ENCODE results near the gene ZNF417. TPM values are rescaled to one million over a fixed set of nuclear protein-coding genes. Genes with fewer than 3 reads are reported as not detected.
A peak's percentile ranks its signal among the peaks of the same experiment; 100 is the strongest.
"Not testable (repeated sequence)": the region's sequence is repeated elsewhere in the genome, so short reads cannot be mapped to it uniquely, and the experiment has no call there.

The ZNF417 gene
- total and polyA plus RNA-seq, 5 experiments from 2014 or later = 1.6 to 50.1 (median 6.0) TPM

- Mint-ChIP-seq H3K27ac (no peak overlapping the region), H3K4me1 (peaks cover 17 to 41% (median 27%) of the 10 kb centered on the region in 4 donors), H3K36me3 (peaks cover 47 to 72% (median 55%) of the 10 kb centered on the region in 3 donors), H3K4me3 (peak overlapping the region in 6 of 10 donors; percentile 10 to 48 (median 38)), H3K9me3 (peaks cover 0 to 82% (median 36%) of the 10 kb centered on the region in 9 donors), H3K27me3 (no peaks in the 10 kb centered on the region)
- no peak for ATAC-seq
- no peak for DNase-seq
- POLR2A ChIA-PET = interaction anchor here (1.7 kb wide), 1 partner anchor 18 kb away, joined by 5 read pairs; no protein-coding TSS in a partner anchor
Measured at GRCh38 chr19:57886046-57886445, 30.3 kb downstream of the ZNF417 start.

- H3K4me3 Mint-ChIP-seq, H3K4me1 Mint-ChIP-seq, DNase-seq, ATAC-seq, H3K27me3 Mint-ChIP-seq: not testable (repeated sequence)
- Mint-ChIP-seq H3K36me3 (peaks cover 39 to 85% (median 56%) of the 10 kb centered on the region in 3 donors), H3K27ac (peak overlapping the region in 1 of 10 donors; percentile 15), H3K9me3 (peaks cover 0 to 93% (median 36%) of the 10 kb centered on the region in 9 donors)
- POLR2A ChIA-PET = interaction anchor here (0.6 to 0.9 kb wide), 2 partner anchors 128 to 179 kb away, joined by 3 read pairs; no protein-coding TSS in a partner anchor
Measured at GRCh38 chr19:57873883-57874799, 42.3 kb downstream of the ZNF417 start.

GRCh38 chr19:57872450-57872849 is 43.9 kb downstream of the ZNF417 start:
- POLR2A ChIA-PET = no interaction called here
- H3K9me3 Mint-ChIP-seq = peaks cover 0 to 94% (median 36%) of the 10 kb centered on the region in 9 donors
- no peaks in the 10 kb centered on the region for H3K27me3 Mint-ChIP-seq
- no peak overlapping the region for H3K4me3 Mint-ChIP-seq
- DNase-seq = no peak
- no peak overlapping the region for H3K27ac Mint-ChIP-seq
- H3K4me1 Mint-ChIP-seq = peaks cover 0 to 3% (median 2%) of the 10 kb centered on the region in 4 donors
- H3K36me3 Mint-ChIP-seq = peaks cover 39 to 80% (median 53%) of the 10 kb centered on the region in 3 donors
- ATAC-seq = no peak

- H3K36me3 Mint-ChIP-seq = peaks cover 35 to 78% (median 50%) of the 10 kb centered on the region in 3 donors
- ATAC-seq = no peak
- H3K4me3 Mint-ChIP-seq = no peak overlapping the region
- peaks cover 0 to 2% (median 0%) of the 10 kb centered on the region in 4 donors for H3K4me1 Mint-ChIP-seq
- H3K27ac Mint-ChIP-seq = no peak overlapping the region
- POLR2A ChIA-PET = interaction anchor here (0.7 kb wide), 1 partner anchor 15 kb away, joined by 3 read pairs; no protein-coding TSS in a partner anchor
- DNase-seq = no peak
- no peaks in the 10 kb centered on the region for H3K27me3 Mint-ChIP-seq
- H3K9me3 Mint-ChIP-seq = peaks cover 0 to 94% (median 29%) of the 10 kb centered on the region in 9 donors
Measured at GRCh38 chr19:57870225-57870624, 46.2 kb downstream of the ZNF417 start.

- POLR2A ChIA-PET = interaction anchor here (0.5 to 1.9 kb wide), 4 partner anchors 8 to 505 kb away, joined by 3 to 8 read pairs (median 3); no protein-coding TSS in a partner anchor
- H3K27me3 Mint-ChIP-seq, H3K4me1 Mint-ChIP-seq, DNase-seq, ATAC-seq, H3K4me3 Mint-ChIP-seq: not testable (repeated sequence)
- peak overlapping the region in 1 of 10 donors; percentile 9 for H3K27ac Mint-ChIP-seq
- peaks cover 40 to 80% (median 50%) of the 10 kb centered on the region in 3 donors for H3K36me3 Mint-ChIP-seq
- peaks cover 0 to 96% (median 34%) of the 10 kb centered on the region in 9 donors for H3K9me3 Mint-ChIP-seq
Measured at GRCh38 chr19:57869655-57870054, 46.7 kb downstream of the ZNF417 start.

- Mint-ChIP-seq H3K9me3 (peaks cover 0 to 96% (median 25%) of the 10 kb centered on the region in 9 donors), H3K4me1 (peaks cover 0 to 2% (median 0%) of the 10 kb centered on the region in 4 donors), H3K4me3 (no peak overlapping the region), H3K27me3 (no peaks in the 10 kb centered on the region), H3K36me3 (peaks cover 36 to 81% (median 50%) of the 10 kb centered on the region in 3 donors), H3K27ac (peak overlapping the region in 1 of 10 donors; percentile 24)
- POLR2A ChIA-PET = interaction anchor here (0.6 to 2.1 kb wide), 4 partner anchors 10 to 69 kb away, joined by 4 to 8 read pairs (median 4); no protein-coding TSS in a partner anchor
- DNase-seq (no peak), ATAC-seq (peak in 1 of 2 donors; percentile 19)
Measured at GRCh38 chr19:57867868-57868492, 48.4 kb downstream of the ZNF417 start.

Other genes starting within 250 kb of the ZNF417 start
- gene ZSCAN4, start 247.7 kb downstream of the ZNF417 start, total RNA-seq = not detected
- gene ZSCAN4, start 247.7 kb downstream of the ZNF417 start, polyA plus RNA-seq = not detected
- gene ZNF551, start 234.6 kb downstream of the ZNF417 start, total RNA-seq = 10 to 100 TPM; 24.7 to 28.1 TPM
- 10 to 100 TPM in 2 of 3 donors, 1 to 10 TPM in 1; 8.1 to 10.5 (median 10.3) TPM for gene ZNF551, start 234.6 kb downstream of the ZNF417 start, polyA plus RNA-seq
- gene ZNF154, start 207.4 kb downstream of the ZNF417 start, total RNA-seq = 10 to 100 TPM; 60.5 to 60.6 TPM
- 1 to 10 TPM; 1.1 to 2.4 (median 1.2) TPM for gene ZNF154, start 207.4 kb downstream of the ZNF417 start, polyA plus RNA-seq
- 10 to 100 TPM; 46.0 to 46.8 TPM for gene ZNF671, start 189.0 kb downstream of the ZNF417 start, total RNA-seq
- 10 to 100 TPM; 17.2 to 28.0 (median 24.7) TPM for gene ZNF671, start 189.0 kb downstream of the ZNF417 start, polyA plus RNA-seq
- 10 to 100 TPM; 42.9 to 52.0 TPM for gene ZNF776, start 169.8 kb downstream of the ZNF417 start, total RNA-seq
- 10 to 100 TPM in 1 of 3 donors, 1 to 10 TPM in 2; 8.2 to 11.9 (median 8.4) TPM for gene ZNF776, start 169.8 kb downstream of the ZNF417 start, polyA plus RNA-seq
- gene ZNF586, start 146.9 kb downstream of the ZNF417 start, total RNA-seq = 10 to 100 TPM; 46.6 to 46.9 TPM
- gene ZNF586, start 146.9 kb downstream of the ZNF417 start, polyA plus RNA-seq = 10 to 100 TPM; 17.7 to 21.5 (median 20.3) TPM
- gene ZNF552, start 101.7 kb downstream of the ZNF417 start, total RNA-seq = 10 to 100 TPM; 17.3 to 21.8 TPM
- gene ZNF552, start 101.7 kb downstream of the ZNF417 start, polyA plus RNA-seq = 10 to 100 TPM in 1 of 3 donors, 1 to 10 TPM in 2; 6.4 to 12.4 (median 7.4) TPM
- gene ZNF587B, start 86.3 kb downstream of the ZNF417 start, total RNA-seq = 10 to 100 TPM; 29.1 to 29.9 TPM
- gene ZNF587B, start 86.3 kb downstream of the ZNF417 start, polyA plus RNA-seq = 1 to 10 TPM in 1 of 3 donors, under 1 TPM in 2; 0.27 to 1.3 (median 0.76) TPM
- gene ZNF587, start 66.7 kb downstream of the ZNF417 start, total RNA-seq = 10 to 100 TPM; 61.9 to 69.2 TPM
- 1 to 10 TPM; 1.3 to 7.4 (median 4.7) TPM for gene ZNF587, start 66.7 kb downstream of the ZNF417 start, polyA plus RNA-seq
- 10 to 100 TPM; 84.6 to 85.1 TPM for gene ZNF814, start 27.6 kb downstream of the ZNF417 start, total RNA-seq
- gene ZNF814, start 27.6 kb downstream of the ZNF417 start, polyA plus RNA-seq = 10 to 100 TPM; 13.2 to 32.2 (median 20.9) TPM
- 10 to 100 TPM; 28.0 to 31.8 TPM for gene ZNF418, start 18.8 kb upstream of the ZNF417 start, total RNA-seq
- gene ZNF418, start 18.8 kb upstream of the ZNF417 start, polyA plus RNA-seq = 1 to 10 TPM in 2 of 3 donors, not detected in 1; 1.0 to 2.1 TPM
- gene ZNF256, start 31.1 kb upstream of the ZNF417 start, total RNA-seq = 10 to 100 TPM; 21.8 to 22.8 TPM
- 1 to 10 TPM; 4.5 to 6.2 (median 4.9) TPM for gene ZNF256, start 31.1 kb upstream of the ZNF417 start, polyA plus RNA-seq
- gene C19orf18, start 57.9 kb upstream of the ZNF417 start, total RNA-seq = 1 to 10 TPM; 2.2 to 2.9 TPM
- under 1 TPM in 1 of 3 donors, not detected in 2; 0.24 TPM for gene C19orf18, start 57.9 kb upstream of the ZNF417 start, polyA plus RNA-seq
- 10 to 100 TPM; 52.6 to 53.2 TPM for gene ZNF606, start 86.2 kb upstream of the ZNF417 start, total RNA-seq
- gene ZNF606, start 86.2 kb upstream of the ZNF417 start, polyA plus RNA-seq = 1 to 10 TPM; 2.1 to 6.5 (median 6.0) TPM
- not detected for gene ZSCAN1, start 117.4 kb upstream of the ZNF417 start, total RNA-seq
- gene ZSCAN1, start 117.4 kb upstream of the ZNF417 start, polyA plus RNA-seq = not detected
- 10 to 100 TPM; 13.3 to 15.4 TPM for gene ZNF135, start 142.7 kb upstream of the ZNF417 start, total RNA-seq
- gene ZNF135, start 142.7 kb upstream of the ZNF417 start, polyA plus RNA-seq = 1 to 10 TPM in 2 of 3 donors, under 1 TPM in 1; 0.79 to 4.3 (median 3.8) TPM
- gene ZSCAN18, start 181.6 kb upstream of the ZNF417 start, total RNA-seq = 100 to 1,000 TPM; 107 to 110 TPM
- gene ZSCAN18, start 181.6 kb upstream of the ZNF417 start, polyA plus RNA-seq = 10 to 100 TPM; 18.7 to 30.0 (median 27.4) TPM
- gene ZNF329, start 234.2 kb upstream of the ZNF417 start, total RNA-seq = 10 to 100 TPM; 16.2 to 17.4 TPM
- 10 to 100 TPM in 1 of 3 donors, 1 to 10 TPM in 2; 5.9 to 11.9 (median 7.6) TPM for gene ZNF329, start 234.2 kb upstream of the ZNF417 start, polyA plus RNA-seq